Measurements from ENCODE around the gene ISG15.

The ISG15 gene

GRCh38 chr1:1031659-1032235, 18.4 kb downstream of the ISG15 start:
- H3K4me3 ChIP-seq (ENCODE audit: low read length), result no peak overlapping the region
- no peak for TF ChIP-seq CTCF (IDR thresholded peaks at IDR 0.05; ENCODE audit: insufficient read depth, low read depth, low read length, missing control alignments)
- DNase-seq (ENCODE audit: low read depth), result no peak

- no peak for DNase-seq (ENCODE audit: low read depth)
- TF ChIP-seq CTCF (IDR thresholded peaks at IDR 0.05; ENCODE audit: insufficient read depth, low read depth, low read length, missing control alignments), result no peak
- H3K4me3 ChIP-seq (ENCODE audit: low read length), result peak overlapping the region; percentile 25
These were observed 19.1 kb downstream of the ISG15 start for GRCh38 chr1:1032424-1032823.

GRCh38 chr1:1033009-1033587, 19.8 kb downstream of the ISG15 start:
- H3K4me3 ChIP-seq (ENCODE audit: low read length), result peak overlapping the region; percentile 25
- TF ChIP-seq CTCF (IDR thresholded peaks at IDR 0.05; ENCODE audit: insufficient read depth, low read depth, low read length, missing control alignments), result peak; percentile 63
- DNase-seq (ENCODE audit: low read depth), result peak; percentile 92

GRCh38 chr1:1033731-1034438, 20.6 kb downstream of the ISG15 start:
- DNase-seq (ENCODE audit: low read depth), result no peak
- H3K4me3 ChIP-seq (ENCODE audit: low read length), result no peak overlapping the region
- TF ChIP-seq CTCF (IDR thresholded peaks at IDR 0.05; ENCODE audit: insufficient read depth, low read depth, low read length, missing control alignments), result no peak

- H3K4me3 ChIP-seq (ENCODE audit: low read length), result no peak overlapping the region
- no peak for DNase-seq (ENCODE audit: low read depth)
- TF ChIP-seq CTCF (IDR thresholded peaks at IDR 0.05; ENCODE audit: insufficient read depth, low read depth, low read length, missing control alignments), result no peak
These were observed 21.1 kb downstream of the ISG15 start for GRCh38 chr1:1034439-1034781.

- no peak overlapping the region for H3K4me3 ChIP-seq (ENCODE audit: low read length)
- TF ChIP-seq CTCF (IDR thresholded peaks at IDR 0.05; ENCODE audit: insufficient read depth, low read depth, low read length, missing control alignments), result no peak
- DNase-seq (ENCODE audit: low read depth), result no peak
These were observed 22.1 kb downstream of the ISG15 start for GRCh38 chr1:1035291-1035943.
